Suprapubic skin (tissue), 4 donors: Measurements from ENCODE around the gene MSS51. TPM values are rescaled to one million over a fixed set of nuclear protein-coding genes. Genes with fewer than 3 reads are reported as not detected.
"Not testable (repeated sequence)": the region's sequence is repeated elsewhere in the genome, so short reads cannot be mapped to it uniquely, and the experiment has no call there.

ENCODE experiments used
- DNase-seq, 2 donors: peaks; one replicate each; pipeline ENCODE4 v3.0.0-alpha.2; 2019; ENCODE audit warnings: low spot score in 2 of 2
- H3K27ac ChIP-seq: fragments of 200-600 bp; sonication (generic); one replicate; pipeline ENCODE4 v1.5.1; 2019
- H3K27me3 ChIP-seq: fragments of 200-600 bp; sonication (generic); one replicate; pipeline ENCODE4 v1.5.1; 2019
- H3K36me3 ChIP-seq: fragments of 200-600 bp; sonication (generic); one replicate; pipeline ENCODE4 v1.5.1; 2019
- H3K4me1 ChIP-seq: fragments of 200-600 bp; sonication (generic); one replicate; pipeline ENCODE4 v1.5.1; 2019
- H3K4me3 ChIP-seq: fragments of 200-600 bp; sonication (generic); one replicate; pipeline ENCODE4 v1.5.1; 2019; ENCODE audit warnings: mild to moderate bottlenecking
- H3K9me3 ChIP-seq: fragments of 200-600 bp; sonication (generic); one replicate; pipeline ENCODE4 v1.5.1; 2019
- CTCF ChIP-seq, 2 donors: fragments of 200-600 bp in 1 of 2; fragments of 450-650 bp in 1 of 2; sonication (generic) in 1 of 2; IDR thresholded peaks; one replicate each; pipeline ENCODE4 v1.5.1; 2016 to 2019; ENCODE audit warnings: antibody characterized with exemption in 2 of 2, mild to moderate bottlenecking in 1 of 2, moderate library complexity in 1 of 2
- EP300 ChIP-seq: sonication (generic); formaldehyde crosslinking; IDR thresholded peaks from one replicate; pipeline ENCODE4 v1.6.1; 2017; ENCODE audit warnings: antibody characterized with exemption
- POLR2A ChIP-seq, 2 donors: fragments of 450-650 bp; IDR thresholded peaks; one replicate each; pipeline ENCODE4 v1.6.1; 2017; ENCODE audit warnings: antibody characterized with exemption in 2 of 2, mild to moderate bottlenecking in 2 of 2, moderate library complexity in 2 of 2
- POLR2AphosphoS5 ChIP-seq, 3 donors: sonication (generic); formaldehyde crosslinking; IDR thresholded peaks; one replicate each; pipeline ENCODE4 v1.6.1; 2017; ENCODE audit warnings: antibody characterized with exemption in 3 of 3
- WGBS: methylation state at CpG from one replicate; pipeline ENCODE4 v1.1.5; 2018; 5-methylcytosine and 5-hydroxymethylcytosine counted together
- total RNA-seq, 4 donors: library from RNA; depleted of rRNA; stranded (reverse); fragments of >200 nt; gene quantifications; one replicate each; pipeline ENCODE4 v1.1.0, GENCODE V29; 2016

MSS51 gene
- total RNA-seq, 4 donors from 2014 or later: 1.9 to 6.4 (median 2.1) TPM

GRCh38 chr10:73401636-73402035, 31.7 kb downstream of the MSS51 start:
- Histone ChIP-seq H3K4me3 (no peak overlapping the region), H3K27me3 (no peaks in the 10 kb centered on the region), H3K9me3 (no peaks in the 10 kb centered on the region), H3K36me3 (peaks cover 27% of the 10 kb centered on the region), H3K4me1 (peaks cover 6% of the 10 kb centered on the region), H3K27ac (no peak overlapping the region)
- DNase-seq: no peak
- 100% methylated on average over 6 of the region's 6 CpGs for WGBS
- TF ChIP-seq EP300 (no peak), CTCF (IDR thresholded peaks at IDR 0.05) (no peak), POLR2A (IDR thresholded peaks at IDR 0.05) (no peak), POLR2AphosphoS5 (IDR thresholded peaks at IDR 0.05) (no peak)

GRCh38 chr10:73399063-73399462, 34.3 kb downstream of the MSS51 start:
- WGBS: 89% methylated on average over 4 of the region's 4 CpGs
- Histone ChIP-seq H3K4me3 (no peak overlapping the region), H3K27ac (no peak overlapping the region), H3K4me1 (peaks cover 4% of the 10 kb centered on the region), H3K36me3 (peaks cover 50% of the 10 kb centered on the region), H3K27me3 (no peaks in the 10 kb centered on the region), H3K9me3 (no peaks in the 10 kb centered on the region)
- DNase-seq: no peak
- TF ChIP-seq POLR2AphosphoS5 (IDR thresholded peaks at IDR 0.05) (no peak), CTCF (IDR thresholded peaks at IDR 0.05) (no peak), POLR2A (IDR thresholded peaks at IDR 0.05) (no peak), EP300 (no peak)

GRCh38 chr10:73398024-73398423, 35.3 kb downstream of the MSS51 start:
- Histone ChIP-seq H3K4me3 (no peak overlapping the region), H3K9me3 (no peaks in the 10 kb centered on the region), H3K36me3 (peaks cover 53% of the 10 kb centered on the region), H3K27ac (no peak overlapping the region), H3K4me1 (no peaks in the 10 kb centered on the region), H3K27me3 (no peaks in the 10 kb centered on the region)
- DNase-seq: no peak
- 96% methylated on average over 6 of the region's 6 CpGs for WGBS
- TF ChIP-seq POLR2A (IDR thresholded peaks at IDR 0.05) (no peak), EP300 (no peak), CTCF (IDR thresholded peaks at IDR 0.05) (no peak)

GRCh38 chr10:73394325-73394724, 39.0 kb downstream of the MSS51 start:
- peaks cover 63% of the 10 kb centered on the region for H3K36me3 ChIP-seq
- not testable (repeated sequence) for DNase-seq
- 100% methylated on average over 3 of the region's 4 CpGs for WGBS

GRCh38 chr10:73388228-73388627, 45.1 kb downstream of the MSS51 start:
- no peaks in the 10 kb centered on the region for H3K9me3 ChIP-seq
- H3K27me3 ChIP-seq: no peaks in the 10 kb centered on the region
- peaks cover 70% of the 10 kb centered on the region for H3K36me3 ChIP-seq
- DNase-seq: no peak
- no peaks in the 10 kb centered on the region for H3K4me1 ChIP-seq
- no peak overlapping the region for H3K4me3 ChIP-seq
- 94% methylated on average over 4 of the region's 4 CpGs for WGBS
- TF ChIP-seq POLR2A (IDR thresholded peaks at IDR 0.05): no peak
- TF ChIP-seq CTCF (IDR thresholded peaks at IDR 0.05): no peak
- no peak for TF ChIP-seq POLR2AphosphoS5 (IDR thresholded peaks at IDR 0.05)
- TF ChIP-seq EP300: no peak
- H3K27ac ChIP-seq: no peak overlapping the region

More at GRCh38 chr10:73394325-73394724, 39.0 kb downstream of the MSS51 start:
- not testable (repeated sequence) for H3K4me1 ChIP-seq, H3K27ac ChIP-seq, H3K4me3 ChIP-seq, H3K9me3 ChIP-seq, H3K27me3 ChIP-seq

GRCh38 chr10:73386583-73386982, 46.8 kb downstream of the MSS51 start:
- no peak for TF ChIP-seq EP300
- no peak for TF ChIP-seq POLR2AphosphoS5 (IDR thresholded peaks at IDR 0.05)
- no peak for TF ChIP-seq POLR2A (IDR thresholded peaks at IDR 0.05)
- no peak for TF ChIP-seq CTCF (IDR thresholded peaks at IDR 0.05)
- H3K27ac ChIP-seq: no peak overlapping the region
- DNase-seq: no peak
- no peak overlapping the region for H3K4me3 ChIP-seq
- H3K36me3 ChIP-seq: peaks cover 86% of the 10 kb centered on the region
- no peaks in the 10 kb centered on the region for H3K27me3 ChIP-seq
- WGBS: 96% methylated on average over 7 of the region's 7 CpGs
- no peaks in the 10 kb centered on the region for H3K9me3 ChIP-seq
- no peaks in the 10 kb centered on the region for H3K4me1 ChIP-seq
